SU-DHL-6 (cell line): Measurements from ENCODE around the gene SUMF1.

Experiments
- CTCF ChIP-seq: fragments of 200-600 bp; sonication (generic); IDR thresholded peaks from one replicate; pipeline ENCODE4 v1.5.1; 2017; ENCODE audit warnings: antibody characterized with exemption, mild to moderate bottlenecking, low read length, moderate library complexity; ENCODE audit not compliant: insufficient read depth, poor library complexity, severe bottlenecking
- EZH2phosphoT487 ChIP-seq: fragments of 200-600 bp; sonication (generic), shearing (Covaris generic); conservative IDR thresholded peaks from 2 replicates; pipeline ENCODE4 v1.6.1; 2018; ENCODE audit warnings: mild to moderate bottlenecking, antibody characterized with exemption, low read length, moderate library complexity, mixed read lengths

GRCh38 chr3:4406746-4407568 is 60.1 kb downstream of the SUMF1 start:
- TF ChIP-seq CTCF (no peak), EZH2phosphoT487 (no peak)
